MG63 (cell line): Measurements from ENCODE around the gene DTX1. TPM values are rescaled to one million over a fixed set of nuclear protein-coding genes. Genes with fewer than 3 reads are reported as not detected.

Source experiments
- DNase-seq: peaks from one replicate; pipeline ENCODE4 v3.0.0-alpha.2; 2020
- H3K27me3 ChIP-seq: fragments of 250-450 bp; sonication (Bioruptor Pico); 2 replicates; pipeline ENCODE4 v1.5.1; 2020; ENCODE audit warnings: mild to moderate bottlenecking, moderate library complexity
- H3K36me3 ChIP-seq: fragments of 250-450 bp; sonication (Bioruptor Pico); 2 replicates; pipeline ENCODE4 v1.5.1; 2020; ENCODE audit warnings: mild to moderate bottlenecking, moderate library complexity
- H3K4me3 ChIP-seq: fragments of 250-450 bp; sonication (Bioruptor Pico); 2 replicates; pipeline ENCODE4 v1.5.1; 2020; ENCODE audit warnings: mild to moderate bottlenecking, moderate library complexity
- H3K9me3 ChIP-seq: fragments of 250-450 bp; sonication (Bioruptor Pico); 2 replicates; pipeline ENCODE4 v1.5.1; 2020; ENCODE audit warnings: mild to moderate bottlenecking, moderate library complexity
- total RNA-seq: library from RNA; depleted of rRNA; stranded (reverse); fragments of >200 nt; shearing (Covaris generic); gene quantifications from 2 replicates; pipeline ENCODE4 v1.2.3, GENCODE V29; 2014; ENCODE audit warnings: low replicate concordance

The DTX1 gene
- total RNA-seq, 1 experiment from 2014 or later = not detected

- DNase-seq = no peak
- Histone ChIP-seq H3K9me3 (no peaks in the 10 kb centered on the region), H3K27me3 (no peaks in the 10 kb centered on the region; the same call in 1 of the 2 replicates), H3K36me3 (no peaks in the 10 kb centered on the region), H3K4me3 (no peak overlapping the region)
Observed at GRCh38 chr12:113081873-113082272, 25.3 kb downstream of the DTX1 start.

GRCh38 chr12:113082486-113083148 is 26.1 kb downstream of the DTX1 start:
- H3K27me3 ChIP-seq = no peaks in the 10 kb centered on the region; the same call in 1 of the 2 replicates
- H3K36me3 ChIP-seq = no peaks in the 10 kb centered on the region
- no peak for DNase-seq
- H3K4me3 ChIP-seq = no peak overlapping the region
- no peaks in the 10 kb centered on the region for H3K9me3 ChIP-seq

- H3K4me3 ChIP-seq = no peak overlapping the region
- no peak for DNase-seq
Observed at GRCh38 chr12:113083863-113084435, 27.4 kb downstream of the DTX1 start.

GRCh38 chr12:113086249-113087164 is 30.0 kb downstream of the DTX1 start:
- no peaks in the 10 kb centered on the region for H3K36me3 ChIP-seq
- no peak for DNase-seq
- no peak overlapping the region for H3K4me3 ChIP-seq
- H3K27me3 ChIP-seq = no peaks in the 10 kb centered on the region
- H3K9me3 ChIP-seq = no peaks in the 10 kb centered on the region

More at GRCh38 chr12:113083863-113084435, 27.4 kb downstream of the DTX1 start:
- Histone ChIP-seq H3K9me3 (no peaks in the 10 kb centered on the region), H3K36me3 (no peaks in the 10 kb centered on the region), H3K27me3 (no peaks in the 10 kb centered on the region)

GRCh38 chr12:113087193-113087592 is 30.7 kb downstream of the DTX1 start:
- H3K4me3 ChIP-seq = no peak overlapping the region
- DNase-seq = no peak
- no peaks in the 10 kb centered on the region for H3K27me3 ChIP-seq
- no peaks in the 10 kb centered on the region for H3K9me3 ChIP-seq
- H3K36me3 ChIP-seq = no peaks in the 10 kb centered on the region

GRCh38 chr12:113088037-113088436 is 31.5 kb downstream of the DTX1 start:
- no peaks in the 10 kb centered on the region for H3K9me3 ChIP-seq
- no peak for DNase-seq
- no peaks in the 10 kb centered on the region for H3K36me3 ChIP-seq
- H3K27me3 ChIP-seq = no peaks in the 10 kb centered on the region
- H3K4me3 ChIP-seq = no peak overlapping the region

GRCh38 chr12:113088971-113089756 is 32.6 kb downstream of the DTX1 start:
- H3K27me3 ChIP-seq = no peaks in the 10 kb centered on the region
- H3K36me3 ChIP-seq = no peaks in the 10 kb centered on the region
- no peak overlapping the region for H3K4me3 ChIP-seq
- no peaks in the 10 kb centered on the region for H3K9me3 ChIP-seq
- DNase-seq = no peak

- no peaks in the 10 kb centered on the region for H3K9me3 ChIP-seq
- DNase-seq = no peak
- no peaks in the 10 kb centered on the region for H3K36me3 ChIP-seq
- H3K4me3 ChIP-seq = no peak overlapping the region
- H3K27me3 ChIP-seq = no peaks in the 10 kb centered on the region
Observed at GRCh38 chr12:113089839-113090238, 33.3 kb downstream of the DTX1 start.

- H3K36me3 ChIP-seq = no peaks in the 10 kb centered on the region
- H3K9me3 ChIP-seq = no peaks in the 10 kb centered on the region
- DNase-seq = no peak
- no peaks in the 10 kb centered on the region for H3K27me3 ChIP-seq
- no peak overlapping the region for H3K4me3 ChIP-seq
Observed at GRCh38 chr12:113090740-113091139, 34.2 kb downstream of the DTX1 start.

- H3K4me3 ChIP-seq = no peak overlapping the region
- no peaks in the 10 kb centered on the region for H3K9me3 ChIP-seq
- no peak for DNase-seq
- H3K27me3 ChIP-seq = no peaks in the 10 kb centered on the region
- H3K36me3 ChIP-seq = no peaks in the 10 kb centered on the region
Observed at GRCh38 chr12:113091506-113091905, 35.0 kb downstream of the DTX1 start.

- peak; percentile 36 for DNase-seq
- H3K4me3 ChIP-seq = no peak overlapping the region
Observed at GRCh38 chr12:113092607-113093408, 36.3 kb downstream of the DTX1 start.

GRCh38 chr12:113093409-113094101 is 37.0 kb downstream of the DTX1 start:
- H3K36me3 ChIP-seq = no peaks in the 10 kb centered on the region
- H3K4me3 ChIP-seq = no peak overlapping the region
- no peaks in the 10 kb centered on the region for H3K9me3 ChIP-seq
- no peak for DNase-seq
- no peaks in the 10 kb centered on the region for H3K27me3 ChIP-seq

More at GRCh38 chr12:113092607-113093408, 36.3 kb downstream of the DTX1 start:
- H3K27me3 ChIP-seq = no peaks in the 10 kb centered on the region
- H3K36me3 ChIP-seq = no peaks in the 10 kb centered on the region
- no peaks in the 10 kb centered on the region for H3K9me3 ChIP-seq

GRCh38 chr12:113094738-113095137 is 38.2 kb downstream of the DTX1 start:
- Histone ChIP-seq H3K36me3 (no peaks in the 10 kb centered on the region), H3K4me3 (no peak overlapping the region), H3K27me3 (no peaks in the 10 kb centered on the region), H3K9me3 (no peaks in the 10 kb centered on the region)
- no peak for DNase-seq

- no peaks in the 10 kb centered on the region for H3K9me3 ChIP-seq
- DNase-seq = no peak
Observed at GRCh38 chr12:113095405-113095804, 38.9 kb downstream of the DTX1 start.

GRCh38 chr12:113096675-113097461 is 40.3 kb downstream of the DTX1 start:
- Histone ChIP-seq H3K4me3 (no peak overlapping the region), H3K9me3 (no peaks in the 10 kb centered on the region), H3K27me3 (no peaks in the 10 kb centered on the region), H3K36me3 (no peaks in the 10 kb centered on the region)
- no peak for DNase-seq

More at GRCh38 chr12:113095405-113095804, 38.9 kb downstream of the DTX1 start:
- no peak overlapping the region for H3K4me3 ChIP-seq
- no peaks in the 10 kb centered on the region for H3K27me3 ChIP-seq
- no peaks in the 10 kb centered on the region for H3K36me3 ChIP-seq
